ENCODE data around the gene KDM8. TPM values are rescaled to one million over a fixed set of nuclear protein-coding genes. Genes with fewer than 3 reads are reported as not detected.

KDM8 gene
- total and polyA plus RNA-seq, 2 experiments from 2014 or later = 5.1 to 5.7 TPM

GRCh38 chr16:27181019-27181790, 22.1 kb upstream of the KDM8 start:
- Mint-ChIP-seq H3K27me3 (ENCODE audit: insufficient read depth, low read depth, poor library complexity) (peaks cover 6% of the 10 kb centered on the region), H3K4me3 (no peak overlapping the region), H3K4me1 (peaks cover 6% of the 10 kb centered on the region; the same call in 1 of the 3 replicates), H3K9me3 (peaks cover 5% of the 10 kb centered on the region; the same call in 2 of the 3 replicates), H3K27ac (no peak overlapping the region), H3K36me3 (ENCODE audit: low read depth) (no peaks in the 10 kb centered on the region)
- DNase-seq (ENCODE audit: low spot score) = peak; percentile 45
- Histone ChIP-seq H3K27me3 (ENCODE audit: insufficient read depth) (no peaks in the 10 kb centered on the region), H4K20me1 (replicated peaks; ENCODE audit: insufficient read depth) (no peaks in the 10 kb centered on the region), H3F3A (replicated peaks; ENCODE audit: low read depth) (no peaks in the 10 kb centered on the region), H3K9me2 (ENCODE audit: insufficient read depth) (no peaks in the 10 kb centered on the region), H3K4me3 (no peak overlapping the region), H2AFZ (no peak overlapping the region), H3K27ac (ENCODE audit: low read depth) (no peak overlapping the region), H3K36me3 (ENCODE audit: insufficient read depth) (no peaks in the 10 kb centered on the region), H3K4me2 (no peak overlapping the region), H3K79me2 (replicated peaks; ENCODE audit: insufficient read depth) (no peaks in the 10 kb centered on the region), H3K4me1 (ENCODE audit: insufficient read depth) (no peaks in the 10 kb centered on the region)
- no peak for TF ChIP-seq ZNF114 (CRISPR knock-in tag; IDR thresholded peaks at IDR 0.05)
- no peak for TF ChIP-seq ETS1 (IDR thresholded peaks at IDR 0.05)
- no peak for TF ChIP-seq ZNF462 (CRISPR knock-in tag; IDR thresholded peaks at IDR 0.05)
- TF ChIP-seq EZH2phosphoT487 (IDR thresholded peaks at IDR 0.05; ENCODE audit: unreplicated experiment) = no peak
- TF ChIP-seq CTCF (conservative IDR thresholded peaks at IDR 0.05; ENCODE audit: low read depth in 2 of 2) = peak; percentile 21 to 24; a peak in 3 of 4 replicates
- no peak for TF ChIP-seq REST (IDR thresholded peaks at IDR 0.05; ENCODE audit: unreplicated experiment)
- TF ChIP-seq STAT1 (IDR thresholded peaks at IDR 0.05; ENCODE audit: unreplicated experiment) = no peak
- ATAC-seq = peak; percentile 55
